ENCODE data around the gene RRP8. TPM values are rescaled to one million over a fixed set of nuclear protein-coding genes. Genes with fewer than 3 reads are reported as not detected.

Gene RRP8
- total and polyA plus RNA-seq, 9 of the 15 experiments (the other 6 are each of a cell fraction or from before 2014, with no cell fraction given) = 5.7 to 47.3 (median 32.6) TPM

GRCh38 chr11:6563121-6563619, 40.2 kb downstream of the RRP8 start (continued):
- TF ChIP-seq ZNF175 (CRISPR knock-in tag; IDR thresholded peaks at IDR 0.05; ENCODE audit: low read depth) (0 out of 2 replicates have a peak, but pooled peaks have one; percentile 27), MLLT1 (IDR thresholded peaks at IDR 0.05) (peak in 1 of 2 experiments; percentile 89; a peak in 2 of 4 replicates), DNMT1 (IDR thresholded peaks at IDR 0.05) (no peak), ZFX (CRISPR knock-in tag; IDR thresholded peaks at IDR 0.05) (no peak), ZNF232 (CRISPR knock-in tag; IDR thresholded peaks at IDR 0.05) (no peak), FOXM1 (IDR thresholded peaks at IDR 0.05; ENCODE audit: low read depth) (peak; percentile 79), FOXM1 (CRISPR knock-in tag; IDR thresholded peaks at IDR 0.05; ENCODE audit: low read depth) (no peak), CREBBP (IDR thresholded peaks at IDR 0.05; ENCODE audit: low read depth, low read length) (no peak), PATZ1 (CRISPR knock-in tag; IDR thresholded peaks at IDR 0.05; ENCODE audit: borderline replicate concordance) (no peak), NKRF (IDR thresholded peaks at IDR 0.05; ENCODE audit: borderline replicate concordance) (no peak), BACH1 (tag; IDR thresholded peaks at IDR 0.05) (peak; percentile 69), SMARCB1 (IDR thresholded peaks at IDR 0.05; ENCODE audit: insufficient read length, low read depth) (no peak), MBD1 (CRISPR knock-in tag; IDR thresholded peaks at IDR 0.05) (no peak), ZC3H4 (CRISPR knock-in tag; IDR thresholded peaks at IDR 0.05; ENCODE audit: borderline replicate concordance) (no peak), NONO (IDR thresholded peaks at IDR 0.05; ENCODE audit: low read depth in 2 of 2, low read length in 1 of 2) (no peak), POLR3A (IDR thresholded peaks at IDR 0.05; ENCODE audit: borderline replicate concordance, extremely low read depth, insufficient read depth, insufficient read length) (no peak), E2F8 (IDR thresholded peaks at IDR 0.05; ENCODE audit: low read depth, partially characterized antibody) (peak; percentile 34), ZC3H8 (IDR thresholded peaks at IDR 0.05) (no peak), ZKSCAN3 (CRISPR knock-in tag; IDR thresholded peaks at IDR 0.05) (no peak)

Measured in K562 (cell line).